Neural cell (in vitro differentiated cells): ENCODE data around the gene MRPL42. TPM values are rescaled to one million over a fixed set of nuclear protein-coding genes. Genes with fewer than 3 reads are reported as not detected.

Experiments
- H2AFZ ChIP-seq: fragments of 200-600, 300-800 bp; sonication (generic), shearing (Covaris generic); 2 replicates; pipeline ENCODE4 v1.6.0; 2014; ENCODE audit warnings: low read depth, mild to moderate bottlenecking, antibody characterized with exemption, low read length, moderate library complexity
- H3F3A ChIP-seq: fragments of 200-600 bp; shearing (Covaris generic); 2 replicates; pipeline ENCODE4 v1.6.1; 2016; ENCODE audit warnings: mild to moderate bottlenecking, moderate library complexity, mixed read lengths, antibody characterized with exemption, low read length; ENCODE audit not compliant: insufficient read depth, poor library complexity, severe bottlenecking
- H3K27ac ChIP-seq: fragments of 200-600, 300-800 bp; sonication (generic), shearing (Covaris generic); 2 replicates; pipeline ENCODE4 v1.5.1; 2014; ENCODE audit warnings: mild to moderate bottlenecking, low read length, moderate library complexity
- H3K27me3 ChIP-seq: fragments of 300-800, 200-600 bp; sonication (generic), shearing (Covaris generic); 2 replicates; pipeline ENCODE4 v1.6.0; 2014; ENCODE audit warnings: mild to moderate bottlenecking, low read depth, low read length, moderate library complexity; ENCODE audit not compliant: insufficient read depth
- H3K36me3 ChIP-seq: fragments of 300-800, 200-600 bp; sonication (generic), shearing (Covaris generic); 2 replicates; pipeline ENCODE4 v1.5.1; 2014; ENCODE audit warnings: mild to moderate bottlenecking, antibody characterized with exemption, low read length, moderate library complexity; ENCODE audit not compliant: insufficient read depth
- H3K4me2 ChIP-seq: fragments of 300-800, 200-600 bp; sonication (generic), shearing (Covaris generic); 2 replicates; pipeline ENCODE4 v1.6.0; 2014; ENCODE audit warnings: mild to moderate bottlenecking, low read length
- H3K4me3 ChIP-seq: fragments of 300-800, 200-600 bp; sonication (generic), shearing (Covaris generic); 2 replicates; pipeline ENCODE4 v1.5.1; 2014; ENCODE audit warnings: mild to moderate bottlenecking, low read length, moderate library complexity
- H3K79me2 ChIP-seq: fragments of 200-600 bp; shearing (Covaris generic); replicated peaks from 2 replicates; pipeline ENCODE4 v1.6.0; 2014; ENCODE audit warnings: mild to moderate bottlenecking, low read length, moderate library complexity; ENCODE audit not compliant: insufficient read depth
- H3K9ac ChIP-seq: fragments of 300-800, 200-600 bp; sonication (generic), shearing (Covaris generic); 2 replicates; pipeline ENCODE4 v1.6.1; 2016; ENCODE audit warnings: mild to moderate bottlenecking, low read length, mixed read lengths
- H3K9me2 ChIP-seq: fragments of 200-600 bp; shearing (Covaris generic); 2 replicates; pipeline ENCODE4 v1.6.1; 2016; ENCODE audit warnings: mild to moderate bottlenecking, low read length, mixed read lengths; ENCODE audit not compliant: insufficient read depth
- H3K9me3 ChIP-seq: fragments of 200-600, 300-800 bp; sonication (generic), shearing (Covaris generic); 2 replicates; pipeline ENCODE4 v1.6.1; 2016; ENCODE audit warnings: mild to moderate bottlenecking, mixed run types, low read length, moderate library complexity, mixed read lengths
- H4K20me1 ChIP-seq: fragments of 200-600 bp; shearing (Covaris generic); 2 replicates; pipeline ENCODE4 v1.6.1; 2016; ENCODE audit warnings: mild to moderate bottlenecking, mixed run types; ENCODE audit not compliant: insufficient read depth
- EP300 ChIP-seq: fragments of 450-650 bp; conservative IDR thresholded peaks from 2 replicates; pipeline ENCODE4 v1.6.1; 2014; ENCODE audit warnings: antibody characterized with exemption, mild to moderate bottlenecking, moderate library complexity; ENCODE audit not compliant: poor library complexity, severe bottlenecking
- EZH2 ChIP-seq: fragments of 200-600, 300-800 bp; shearing (Covaris generic), sonication (generic); IDR thresholded peaks from 2 replicates; pipeline ENCODE4 v1.6.1; 2014; ENCODE audit warnings: antibody characterized with exemption, low read length, borderline replicate concordance, mild to moderate bottlenecking; ENCODE audit not compliant: insufficient read depth, poor library complexity, severe bottlenecking
- MXI1 ChIP-seq: fragments of 450-650 bp; conservative IDR thresholded peaks from 2 replicates; pipeline ENCODE4 v1.6.1; 2014; ENCODE audit warnings: antibody characterized with exemption, mild to moderate bottlenecking; ENCODE audit not compliant: poor library complexity, severe bottlenecking
- POLR2AphosphoS5 ChIP-seq: IDR thresholded peaks from 2 replicates; pipeline ENCODE4 v1.6.1; 2012
- RAD21 ChIP-seq: fragments of 450-650 bp; conservative IDR thresholded peaks from 2 replicates; pipeline ENCODE4 v1.6.1; 2014; ENCODE audit warnings: antibody characterized with exemption, mild to moderate bottlenecking, moderate library complexity
- REST ChIP-seq: IDR thresholded peaks from 2 replicates; pipeline ENCODE4 v1.6.1; 2012; ENCODE audit warnings: borderline replicate concordance
- SMC3 ChIP-seq: fragments of 450-650 bp; conservative IDR thresholded peaks from 2 replicates; pipeline ENCODE4 v1.6.1; 2014; ENCODE audit warnings: antibody characterized with exemption, mild to moderate bottlenecking, moderate library complexity; ENCODE audit not compliant: poor library complexity
- TAF1 ChIP-seq: IDR thresholded peaks from 2 replicates; pipeline ENCODE4 v1.6.1; 2012; ENCODE audit warnings: low read depth
- polyA plus RNA-seq: library from polyadenylated mRNA; depleted of rRNA; stranded (reverse); fragments of >200 nt; gene quantifications from 2 replicates; pipeline ENCODE4 v1.2.3, GENCODE V29; 2014
- TF ChIP-seq, protein P1 (sequence below): fragments of 450-650 bp; IDR thresholded peaks from 2 replicates; pipeline ENCODE4 v1.5.1; 2014; ENCODE audit warnings: antibody characterized with exemption, mild to moderate bottlenecking, moderate library complexity; ENCODE audit not compliant: poor library complexity, severe bottlenecking

Gene MRPL42
- polyA plus RNA-seq, 1 donor from 2014 or later, result 260 TPM

- Histone ChIP-seq H3K4me3 (no peak overlapping the region), H3K4me2 (no peak overlapping the region), H3K27ac (no peak overlapping the region), H3K9me2 (no peaks in the 10 kb centered on the region), H3K27me3 (no peaks in the 10 kb centered on the region), H3K9ac (no peak overlapping the region), H4K20me1 (no peaks in the 10 kb centered on the region), H3F3A (no peaks in the 10 kb centered on the region), H3K36me3 (peaks cover 4% of the 10 kb centered on the region), H3K9me3 (no peaks in the 10 kb centered on the region), H3K79me2 (no peaks in the 10 kb centered on the region), H2AFZ (no peak overlapping the region)
- TF ChIP-seq RAD21, result no peak
- no peak for TF ChIP-seq REST
- no peak for TF ChIP-seq EZH2
- no peak for TF ChIP-seq MXI1
- no peak for TF ChIP-seq EP300
- TF ChIP-seq TAF1, result no peak
- TF ChIP-seq, protein P1, sequence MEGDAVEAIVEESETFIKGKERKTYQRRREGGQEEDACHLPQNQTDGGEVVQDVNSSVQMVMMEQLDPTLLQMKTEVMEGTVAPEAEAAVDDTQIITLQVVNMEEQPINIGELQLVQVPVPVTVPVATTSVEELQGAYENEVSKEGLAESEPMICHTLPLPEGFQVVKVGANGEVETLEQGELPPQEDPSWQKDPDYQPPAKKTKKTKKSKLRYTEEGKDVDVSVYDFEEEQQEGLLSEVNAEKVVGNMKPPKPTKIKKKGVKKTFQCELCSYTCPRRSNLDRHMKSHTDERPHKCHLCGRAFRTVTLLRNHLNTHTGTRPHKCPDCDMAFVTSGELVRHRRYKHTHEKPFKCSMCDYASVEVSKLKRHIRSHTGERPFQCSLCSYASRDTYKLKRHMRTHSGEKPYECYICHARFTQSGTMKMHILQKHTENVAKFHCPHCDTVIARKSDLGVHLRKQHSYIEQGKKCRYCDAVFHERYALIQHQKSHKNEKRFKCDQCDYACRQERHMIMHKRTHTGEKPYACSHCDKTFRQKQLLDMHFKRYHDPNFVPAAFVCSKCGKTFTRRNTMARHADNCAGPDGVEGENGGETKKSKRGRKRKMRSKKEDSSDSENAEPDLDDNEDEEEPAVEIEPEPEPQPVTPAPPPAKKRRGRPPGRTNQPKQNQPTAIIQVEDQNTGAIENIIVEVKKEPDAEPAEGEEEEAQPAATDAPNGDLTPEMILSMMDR, result no peak
- TF ChIP-seq SMC3, result no peak
- no peak for TF ChIP-seq POLR2AphosphoS5
These were observed 47.5 kb downstream of the MRPL42 start for GRCh38 chr12:93514853-93515252.

GRCh38 chr12:93518725-93519124 is 51.4 kb downstream of the MRPL42 start:
- H3K27me3 ChIP-seq, result no peaks in the 10 kb centered on the region
- no peak overlapping the region for H3K27ac ChIP-seq
- no peaks in the 10 kb centered on the region for H4K20me1 ChIP-seq
- no peak overlapping the region for H3K4me3 ChIP-seq
- no peak overlapping the region for H3K4me2 ChIP-seq
- no peak overlapping the region for H3K9ac ChIP-seq
- H2AFZ ChIP-seq, result no peak overlapping the region
- H3K36me3 ChIP-seq, result no peaks in the 10 kb centered on the region
- H3K79me2 ChIP-seq, result no peaks in the 10 kb centered on the region
- no peaks in the 10 kb centered on the region for H3F3A ChIP-seq
- no peaks in the 10 kb centered on the region for H3K9me3 ChIP-seq
- TF ChIP-seq EZH2, result no peak
- TF ChIP-seq POLR2AphosphoS5, result no peak
- TF ChIP-seq SMC3, result no peak
- TF ChIP-seq TAF1, result no peak
- no peak for TF ChIP-seq REST
- TF ChIP-seq RAD21, result no peak
- TF ChIP-seq, protein P1, result no peak
- TF ChIP-seq EP300, result no peak
- TF ChIP-seq MXI1, result no peak
- H3K9me2 ChIP-seq, result no peaks in the 10 kb centered on the region
